H1 (cell line): ENCODE results near the gene PLLP. TPM values are rescaled to one million over a fixed set of nuclear protein-coding genes. Genes with fewer than 3 reads are reported as not detected.

ENCODE experiments used
- CTCF ChIA-PET: fragments of 300-600 bp; sonication (Branson Sonifier 250); formaldehyde crosslinking; loops from one replicate; lab custom pipeline; 2021; ENCODE audit not compliant: partially characterized antibody; lab: Charles Lee
- POLR2A ChIA-PET: fragments of 300-600 bp; sonication (Branson Sonifier 250); formaldehyde crosslinking; loops from one replicate; lab custom pipeline; 2021; ENCODE audit warnings: inconsistent platforms; ENCODE audit not compliant: partially characterized antibody; lab: Charles Lee
- DNase-seq, 2 experiments: peaks; one replicate each; pipeline versions ENCODE4 v3.0.0 to v3.0.0-alpha.2; 2010 to 2022; ENCODE audit warnings: low spot score in 2 of 2, low read depth in 1 of 2, mixed read lengths in 1 of 2
- FAIRE-seq: peaks from 2 replicates; lab custom pipeline; 2011; peaks lifted over from hg19 to GRCh38; lab: Jason Lieb, UNC
- H2AFZ ChIP-seq: 2 replicates; pipeline ENCODE4 v1.8.1; 2012; ENCODE audit warnings: low read length, inconsistent platforms
- H2AK5ac ChIP-seq: 2 replicates; pipeline ENCODE4 v1.6.1; 2013; ENCODE audit warnings: low read depth, low read length
- H2BK120ac ChIP-seq: replicated peaks from 2 replicates; pipeline ENCODE3; 2013; ENCODE audit warnings: low read depth, low read length, inconsistent platforms
- H2BK12ac ChIP-seq: 2 replicates; pipeline ENCODE4 v1.6.1; 2013; ENCODE audit warnings: low read depth, low read length
- H2BK15ac ChIP-seq: 2 replicates; pipeline ENCODE4 v1.6.1; 2013; ENCODE audit warnings: low read length
- H2BK20ac ChIP-seq: 2 replicates; pipeline ENCODE4 v1.6.1; 2013; ENCODE audit warnings: low read length
- H2BK5ac ChIP-seq: 2 replicates; pipeline ENCODE4 v1.6.1; 2013; ENCODE audit warnings: low read depth, low read length
- H3K14ac ChIP-seq: 2 replicates; pipeline ENCODE4 v1.6.1; 2013; ENCODE audit warnings: inconsistent platforms; ENCODE audit not compliant: insufficient read length
- H3K18ac ChIP-seq: 2 replicates; pipeline ENCODE4 v1.6.1; 2013; ENCODE audit warnings: low read length; ENCODE audit errors: extremely low read depth
- H3K23ac ChIP-seq: 2 replicates; pipeline ENCODE4 v1.6.1; 2013; ENCODE audit warnings: inconsistent platforms; ENCODE audit not compliant: insufficient read length
- H3K23me2 ChIP-seq: 2 replicates; pipeline ENCODE4 v1.6.1; 2013; ENCODE audit warnings: low read depth, low read length
- H3K27ac ChIP-seq: 2 replicates; pipeline ENCODE4 v1.6.1; 2011; ENCODE audit warnings: low read depth, low read length, inconsistent platforms
- H3K27me3 ChIP-seq, 4 experiments: replicated peaks in 1 of 4; 1 replicate in 1 of 4; 2 replicates in 3 of 4; pipeline versions ENCODE4 v1.6.1 to v1.8.1; 2011 to 2013; ENCODE audit warnings: low read length in 3 of 4, mild to moderate bottlenecking in 3 of 4, inconsistent platforms in 2 of 4, mixed read lengths in 2 of 4, moderate library complexity in 1 of 4; ENCODE audit not compliant: control insufficient read depth in 3 of 4, insufficient read depth in 3 of 4; ENCODE audit errors: extremely low read depth in 1 of 4
- H3K36me3 ChIP-seq, 4 experiments: 2 replicates each; pipeline versions ENCODE4 v1.6.1 to v1.8.1; 2011 to 2013; ENCODE audit warnings: mild to moderate bottlenecking in 4 of 4, low read length in 3 of 4, moderate library complexity in 2 of 4, control low read depth in 1 of 4, inconsistent platforms in 1 of 4; ENCODE audit not compliant: insufficient read depth in 4 of 4, control insufficient read depth in 2 of 4
- H3K4ac ChIP-seq: replicated peaks from 2 replicates; pipeline ENCODE3; 2013; ENCODE audit warnings: low read length, low read depth, mixed read lengths, inconsistent platforms; ENCODE audit not compliant: insufficient read length
- H3K4me1 ChIP-seq, 4 experiments: replicated peaks in 1 of 4; 1 replicate in 1 of 4; 2 replicates in 3 of 4; pipeline versions ENCODE4 v1.6.1 to v1.8.1; 2011 to 2013; ENCODE audit warnings: low read length in 3 of 4, inconsistent platforms in 2 of 4, mixed read lengths in 1 of 4; ENCODE audit not compliant: insufficient read depth in 4 of 4, control insufficient read depth in 3 of 4
- H3K4me2 ChIP-seq, 2 experiments: 2 replicates each; pipeline versions ENCODE4 v1.6.1 to v1.8.1; 2011 to 2013; ENCODE audit warnings: low read depth in 2 of 2, low read length in 2 of 2, control low read depth in 1 of 2, inconsistent platforms in 1 of 2, mild to moderate bottlenecking in 1 of 2; ENCODE audit not compliant: insufficient read depth in 1 of 2
- H3K4me3 ChIP-seq, 4 experiments: fragments of 200-600, 300-600 bp in 1 of 4; sonication (generic), shearing (Covaris generic), sonication (Bioruptor Twin) in 1 of 4; 2 replicates each; pipeline versions ENCODE4 v1.5.1 to v1.8.1; 2011 to 2016; ENCODE audit warnings: low read length in 4 of 4, low read depth in 3 of 4, control low read depth in 2 of 4, inconsistent platforms in 2 of 4, mild to moderate bottlenecking in 2 of 4, mixed read lengths in 1 of 4, moderate library complexity in 1 of 4; ENCODE audit not compliant: insufficient read depth in 2 of 4; ENCODE audit errors: extremely low read depth in 1 of 4
- H3K56ac ChIP-seq: replicated peaks from 2 replicates; pipeline ENCODE3; 2013; ENCODE audit warnings: low read depth, mild to moderate bottlenecking, mixed read lengths, low read length, inconsistent platforms; ENCODE audit not compliant: insufficient read length
- H3K79me1 ChIP-seq: 2 replicates; pipeline ENCODE4 v1.6.1; 2013; ENCODE audit warnings: low read depth, low read length, control low read depth
- H3K79me2 ChIP-seq, 2 experiments: 2 replicates each; pipeline versions ENCODE4 v1.6.1 to v1.8.1; 2012 to 2013; ENCODE audit warnings: low read length in 2 of 2, mild to moderate bottlenecking in 2 of 2, inconsistent platforms in 1 of 2; ENCODE audit not compliant: insufficient read depth in 2 of 2, control insufficient read depth in 1 of 2
- H3K9ac ChIP-seq, 4 experiments: replicated peaks in 1 of 4; 1 replicate in 1 of 4; 2 replicates in 3 of 4; pipeline versions ENCODE4 v1.6.1 to v1.8.1; 2011 to 2013; ENCODE audit warnings: low read depth in 3 of 4, low read length in 3 of 4, control low read depth in 2 of 4, mild to moderate bottlenecking in 2 of 4, moderate library complexity in 2 of 4, inconsistent platforms in 1 of 4; ENCODE audit errors: extremely low read depth in 1 of 4
- H3K9me3 ChIP-seq, 2 experiments: 2 replicates each; pipeline versions ENCODE4 v1.6.1 to v1.8.1; 2012 to 2013; ENCODE audit warnings: mild to moderate bottlenecking in 2 of 2, moderate library complexity in 2 of 2, control low read depth in 1 of 2, inconsistent platforms in 1 of 2, low read depth in 1 of 2, low read length in 1 of 2, mixed read lengths in 1 of 2; ENCODE audit not compliant: insufficient read depth in 2 of 2
- H4K20me1 ChIP-seq, 2 experiments: replicated peaks in 1 of 2; 2 replicates each; pipeline versions ENCODE3 to v1.8.1; 2011 to 2013; ENCODE audit warnings: inconsistent platforms in 2 of 2, low read length in 2 of 2, mild to moderate bottlenecking in 1 of 2; ENCODE audit not compliant: insufficient read depth in 2 of 2, control insufficient read depth in 1 of 2
- H4K5ac ChIP-seq: 2 replicates; pipeline ENCODE4 v1.6.1; 2013; ENCODE audit warnings: low read length, low read depth, mixed read lengths, inconsistent platforms; ENCODE audit not compliant: insufficient read length
- H4K8ac ChIP-seq: 2 replicates; pipeline ENCODE4 v1.8.0; 2013; ENCODE audit warnings: mild to moderate bottlenecking, moderate library complexity, low read length, inconsistent platforms; ENCODE audit not compliant: insufficient read depth; ENCODE audit errors: extremely low read depth
- H4K91ac ChIP-seq: replicated peaks from 2 replicates; pipeline ENCODE3; 2013; ENCODE audit warnings: low read length, mixed read lengths, inconsistent platforms; ENCODE audit not compliant: insufficient read length
- BCL11A ChIP-seq, 2 experiments: IDR thresholded peaks; one replicate each; pipeline ENCODE4 v1.6.1; 2011; ENCODE audit warnings: low read depth in 2 of 2, low read length in 2 of 2, mild to moderate bottlenecking in 2 of 2
- CREB1 ChIP-seq: IDR thresholded peaks from 2 replicates; pipeline ENCODE4 v1.6.1; 2012; ENCODE audit warnings: inconsistent platforms
- CTBP2 ChIP-seq: IDR thresholded peaks from 2 replicates; pipeline ENCODE4 v1.7.0; 2011; ENCODE audit warnings: borderline replicate concordance, mild to moderate bottlenecking, moderate library complexity, mixed read lengths, low read length; ENCODE audit not compliant: insufficient read depth, insufficient read length
- KDM5A ChIP-seq: fragments of 200-600 bp; IDR thresholded peaks from 2 replicates; pipeline ENCODE4 v1.7.1; 2012; ENCODE audit warnings: mild to moderate bottlenecking, low read length, inconsistent platforms, mixed read lengths
- RBBP5 ChIP-seq: IDR thresholded peaks from 2 replicates; pipeline ENCODE4 v1.7.1; 2012; ENCODE audit warnings: low read depth, mild to moderate bottlenecking, inconsistent platforms, low read length, moderate library complexity, borderline replicate concordance
- RNF2 ChIP-seq: fragments of 200-900, 300-1000 bp; sonication (generic); IDR thresholded peaks from 2 replicates; pipeline ENCODE4 v1.7.1; 2016; ENCODE audit warnings: borderline replicate concordance, low read depth, mild to moderate bottlenecking, antibody characterized with exemption, low read length; ENCODE audit not compliant: poor library complexity, severe bottlenecking; ENCODE audit errors: missing control alignments
- SAP30 ChIP-seq: fragments of 300-600 bp; sonication (generic); IDR thresholded peaks from 2 replicates; pipeline ENCODE4 v1.7.1; 2012; ENCODE audit warnings: low read length, moderate library complexity, mild to moderate bottlenecking, inconsistent platforms; ENCODE audit not compliant: insufficient read depth, insufficient replicate concordance
- SRF ChIP-seq: IDR thresholded peaks from 2 replicates; pipeline ENCODE4 v1.6.1; 2011; ENCODE audit warnings: mild to moderate bottlenecking, low read depth, low read length, moderate library complexity
- SUZ12 ChIP-seq: fragments of 200-600 bp; sonication (generic); IDR thresholded peaks from 2 replicates; pipeline ENCODE4 v1.6.1; 2012; ENCODE audit warnings: mild to moderate bottlenecking, inconsistent platforms, low read length, moderate library complexity, mixed read lengths
- ZNF274 ChIP-seq: IDR thresholded peaks from 2 replicates; pipeline ENCODE4 v1.7.0; 2012; ENCODE audit warnings: low read length, borderline replicate concordance; ENCODE audit errors: extremely low read depth
- WGBS, 2 experiments: shearing (Covaris generic) in 1 of 2; methylation state at CpG; one replicate each; pipeline versions ENCODE4 v1.1.6 to v1.1.7; 2013 to 2015; ENCODE audit warnings: low lambda C conversion rate in 2 of 2, mixed read lengths in 2 of 2, inconsistent platforms in 1 of 2, low coverage in 1 of 2, missing lambda C conversion rate in 1 of 2; ENCODE audit not compliant: insufficient replicate concordance in 2 of 2, insufficient coverage in 1 of 2, insufficient read length in 1 of 2; ENCODE audit errors: extremely low coverage in 1 of 2, missing lambda C conversion rate in 1 of 2; 5-methylcytosine and 5-hydroxymethylcytosine counted together
- polyA plus RNA-seq, 7 experiments: library from polyadenylated mRNA; depleted of rRNA in 3 of 7; stranded (reverse) in 5 of 7; unstranded in 2 of 7; fragments of >200 nt in 5 of 7; fragments of 200-250 nt in 2 of 7; gene quantifications; 1 replicate in 5 of 7; 2 replicates in 1 of 7; 4 replicates in 1 of 7; pipeline versions ENCODE4 v1.2.1 to v1.2.3, GENCODE V29; 2011 to 2013; ENCODE audit warnings: missing spikeins in 2 of 7, mixed read lengths in 2 of 7
- total RNA-seq: library from RNA; stranded (reverse); fragmentation: NEBNext Ultra II Directional; extraction: Animal tissue kit (Norgen Biotek cat#: 25700); gene quantifications from 2 replicates; pipeline ENCODE4 v1.2.1, GENCODE V29; 2021
- TF ChIP-seq, protein P1 (sequence below): IDR thresholded peaks from 2 replicates; pipeline ENCODE4 v1.6.1; 2012; ENCODE audit warnings: inconsistent platforms
- TF ChIP-seq, protein P2 (sequence below): IDR thresholded peaks from 2 replicates; pipeline ENCODE4 v1.6.1; 2011; ENCODE audit warnings: low read depth, mild to moderate bottlenecking, low read length; ENCODE audit not compliant: insufficient read depth

Gene PLLP
- total and polyA plus RNA-seq, 2 of the 8 experiments (the other 6 are each of a cell fraction or from before 2014, with no cell fraction given), result 2.9 to 10.6 TPM

DNA sequence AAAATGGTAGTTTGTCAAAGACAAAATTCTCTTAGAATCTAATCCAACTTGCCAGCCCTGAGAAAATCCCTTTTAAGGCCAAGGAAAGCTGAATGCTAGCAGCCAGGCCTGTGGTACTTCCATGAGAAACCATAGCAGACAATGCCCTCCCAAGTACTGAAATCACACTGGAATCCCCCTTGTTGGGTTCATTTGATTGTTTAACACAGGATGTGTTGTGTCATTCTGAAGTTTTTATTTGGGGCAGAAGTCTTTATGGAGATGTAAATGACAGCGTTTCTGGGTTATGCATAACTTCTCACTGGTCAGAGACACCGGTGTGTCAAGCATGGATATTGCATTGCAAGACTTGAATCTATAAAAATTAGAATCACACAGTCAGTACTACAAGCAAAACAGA, 45.4 kb downstream of the PLLP start:
- H3K9ac ChIP-seq, result no peak overlapping the region
- no peaks in the 10 kb centered on the region for H3K4me1 ChIP-seq
- H4K5ac ChIP-seq, result no peak overlapping the region
- H3K36me3 ChIP-seq, result peaks cover 6 to 22% (median 11%) of the 10 kb centered on the region in 4 experiments; a peak in 6 of 8 replicates
- H2AK5ac ChIP-seq, result no peak overlapping the region
- no peak overlapping the region for H3K56ac ChIP-seq
- H3K4ac ChIP-seq, result no peak overlapping the region
- no peaks in the 10 kb centered on the region for H4K20me1 ChIP-seq
- H2AFZ ChIP-seq, result no peak overlapping the region
- DNase-seq (no peak), FAIRE-seq (no peak)
- POLR2A ChIA-PET, result interaction anchor here (1.0 kb wide), 1 partner anchor 53 kb away, joined by 3 read pairs; the partner anchor contains the start of gene PSME3IP1
- CTCF ChIA-PET, result interaction anchor here (0.7 kb wide), 1 partner anchor 17 kb away, joined by 4 read pairs; no protein-coding TSS in a partner anchor
- no peaks in the 10 kb centered on the region for H3K79me1 ChIP-seq
- no peak overlapping the region for H2BK5ac ChIP-seq
- no peaks in the 10 kb centered on the region for H3K23me2 ChIP-seq
- no peak overlapping the region for H3K18ac ChIP-seq
- H3K79me2 ChIP-seq, result no peaks in the 10 kb centered on the region
- H3K9me3 ChIP-seq, result no peaks in the 10 kb centered on the region
- H4K8ac ChIP-seq, result no peak overlapping the region
- no peak overlapping the region for H4K91ac ChIP-seq
- no peak overlapping the region for H3K4me2 ChIP-seq
- H3K23ac ChIP-seq, result no peak overlapping the region
- no peak overlapping the region for H2BK120ac ChIP-seq
- no peak overlapping the region for H3K4me3 ChIP-seq
- H2BK12ac ChIP-seq, result no peak overlapping the region
- WGBS, 2 experiments, result 80% methylated on average over 2 of the region's 2 CpGs; no CpG with 5 or more reads in 1 of the 2 experiments
- H3K27ac ChIP-seq, result no peak overlapping the region
- H2BK20ac ChIP-seq, result no peak overlapping the region
- no peak overlapping the region for H2BK15ac ChIP-seq
- H3K14ac ChIP-seq, result no peak overlapping the region
- H3K27me3 ChIP-seq, result no peaks in the 10 kb centered on the region
- TF ChIP-seq, protein P1, sequence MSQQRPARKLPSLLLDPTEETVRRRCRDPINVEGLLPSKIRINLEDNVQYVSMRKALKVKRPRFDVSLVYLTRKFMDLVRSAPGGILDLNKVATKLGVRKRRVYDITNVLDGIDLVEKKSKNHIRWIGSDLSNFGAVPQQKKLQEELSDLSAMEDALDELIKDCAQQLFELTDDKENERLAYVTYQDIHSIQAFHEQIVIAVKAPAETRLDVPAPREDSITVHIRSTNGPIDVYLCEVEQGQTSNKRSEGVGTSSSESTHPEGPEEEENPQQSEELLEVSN, result no peak
- no peak for TF ChIP-seq RNF2
- TF ChIP-seq CREB1, result no peak
- TF ChIP-seq BCL11A (IDR thresholded peaks at IDR 0.05; ENCODE audit: low read depth in 2 of 2, low read length in 2 of 2), result no peak
- no peak for TF ChIP-seq ZNF274
- TF ChIP-seq SAP30, result no peak
- TF ChIP-seq SRF, result no peak
- TF ChIP-seq RBBP5, result no peak
- no peak for TF ChIP-seq SUZ12
- TF ChIP-seq KDM5A, result no peak
- no peak for TF ChIP-seq CTBP2
- TF ChIP-seq, protein P2, sequence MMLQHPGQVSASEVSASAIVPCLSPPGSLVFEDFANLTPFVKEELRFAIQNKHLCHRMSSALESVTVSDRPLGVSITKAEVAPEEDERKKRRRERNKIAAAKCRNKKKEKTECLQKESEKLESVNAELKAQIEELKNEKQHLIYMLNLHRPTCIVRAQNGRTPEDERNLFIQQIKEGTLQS, result no peak
